Heart left ventricle (tissue), 16 donors: Measurements from ENCODE around the gene GRAP. TPM values are rescaled to one million over a fixed set of nuclear protein-coding genes. Genes with fewer than 3 reads are reported as not detected.
"Not testable (repeated sequence)": the region's sequence is repeated elsewhere in the genome, so short reads cannot be mapped to it uniquely, and the experiment has no call there.

ENCODE experiments used
- ATAC-seq, 4 donors: fragments of 200-7000 bp; cut with Tn5 transposase; one replicate each; pipeline ENCODE4 v1.9.1; 2020 to 2022; ENCODE audit warnings: moderate library complexity in 4 of 4, mild to moderate bottlenecking in 3 of 4, moderate number of reproducible peaks in 1 of 4
- DNase-seq, 5 donors: peaks; one replicate each; pipeline ENCODE4 v3.0.0-alpha.2; 2020
- H3K27ac ChIP-seq, 12 donors: fragments of 200-600 bp; sonication (generic) in 4 of 12; one replicate each; pipeline versions ENCODE4 v1.5.0 to v1.8.0; 2016 to 2022; ENCODE audit warnings: mild to moderate bottlenecking in 2 of 12
- H3K27me3 ChIP-seq, 9 donors: fragments of 200-600 bp; sonication (generic) in 2 of 9; one replicate each; pipeline versions ENCODE4 v1.5.1 to v1.8.0; 2016 to 2022; ENCODE audit warnings: mild to moderate bottlenecking in 3 of 9
- H3K36me3 ChIP-seq, 9 donors: fragments of 200-600 bp; sonication (generic) in 2 of 9; one replicate each; pipeline versions ENCODE4 v1.5.0 to v1.8.0; 2018 to 2022; ENCODE audit warnings: mild to moderate bottlenecking in 2 of 9
- H3K4me1 ChIP-seq, 12 donors: fragments of 200-600 bp; sonication (generic) in 4 of 12; one replicate each; pipeline versions ENCODE4 v1.5.0 to v1.8.0; 2016 to 2022; ENCODE audit warnings: mild to moderate bottlenecking in 3 of 12
- H3K4me3 ChIP-seq, 12 donors: fragments of 200-600 bp; sonication (generic) in 4 of 12; one replicate each; pipeline versions ENCODE4 v1.5.0 to v1.8.0; 2017 to 2022; ENCODE audit warnings: mild to moderate bottlenecking in 9 of 12, moderate library complexity in 4 of 12
- H3K9me3 ChIP-seq, 12 donors: fragments of 200-600 bp; sonication (generic) in 4 of 12; one replicate each; pipeline versions ENCODE4 v1.5.0 to v1.8.0; 2016 to 2022; ENCODE audit warnings: mild to moderate bottlenecking in 1 of 12
- POLR2A ChIP-seq, 2 donors: fragments of 450-650 bp; IDR thresholded peaks; one replicate each; pipeline ENCODE4 v1.6.1; 2017; ENCODE audit warnings: antibody characterized with exemption in 2 of 2, mild to moderate bottlenecking in 2 of 2, moderate library complexity in 2 of 2
- WGBS, 4 donors: extraction: QIAGEN DNeasy Blood & Tissue Kit in 2 of 4; methylation state at CpG; one replicate each; pipeline versions ENCODE4 v1.1.5 to v1.1.7; 2013 to 2018; 5-methylcytosine and 5-hydroxymethylcytosine counted together
- intact Hi-C, 10 donors: fragments of 100-400 bp; cut with DNase I; formaldehyde crosslinking; loops; one replicate each; pipeline versions ENCODE4 v1.11.1 to v1.14.2; 2022
- polyA plus RNA-seq, 2 donors: library from polyadenylated mRNA; stranded (reverse); fragments of 200-250 nt; gene quantifications; one replicate each; pipeline ENCODE4 v1.2.3, GENCODE V29; 2013
- total RNA-seq, 9 donors: library from RNA; depleted of rRNA in 2 of 9; stranded (reverse); fragments of >200 nt in 2 of 9; fragmentation: NEBNext Ultra II Directional in 3 of 9; extraction: Animal tissue kit (Norgen Biotek cat#: 25700) in 3 of 9; gene quantifications; one replicate each; pipeline versions ENCODE4 v1.1.0 to v1.2.4, GENCODE V29; 2016 to 2023
- TF ChIP-seq, protein P1 (sequence below), 12 donors: fragments of 200-600 bp; sonication (generic) in 4 of 12; IDR thresholded peaks; one replicate each; pipeline versions ENCODE4 v1.5.0 to v1.8.0; 2018 to 2022; ENCODE audit warnings: antibody characterized with exemption in 12 of 12, mild to moderate bottlenecking in 5 of 12
- donor health status: ischemic (EF 13 %, LVEDD 7.1; RV severe dilation, severe dysfunction).
- donor health status: healthy with polysubstance abuse.
- donor health status: DM: no; HTN: yes; CAD: no.
- donor health status: DM: no; HTN: no; CAD: no.
- donor health status: ischemic (EF 25% LVEDD 6.9; RV normal size, moderate dysfunction).
- donor health status: ischemic (EF 25% LVEDD 5.7; RV mildly dilated, moderate dysfunction).
- donor health status: healthy.
- donor health status: DM: yes; HTN: yes; CAD: no.
- donor health status: ischemic (EF 35%, LVEDD 5.7; RV mildly dilated, moderate dysfunction).
- donor health status: nonischemic (EF 11% LVEDD 7.7; RV severe dilation, severe dysfunction).
- donor health status: DM: yes; HTN: yes; CAD: no.
- donor health status: PGD.
- donor health status: ischemic (EF 29% LVEDD 5.4; RV normal size, mild dysfunction).
- donor health status: nonischemic (EF 23%, LVEDD 6.1; RV moderate dilation, normal function).

GRAP gene
- total and polyA plus RNA-seq, 11 donors = 1.1 to 6.3 (median 2.1) TPM

DNA sequence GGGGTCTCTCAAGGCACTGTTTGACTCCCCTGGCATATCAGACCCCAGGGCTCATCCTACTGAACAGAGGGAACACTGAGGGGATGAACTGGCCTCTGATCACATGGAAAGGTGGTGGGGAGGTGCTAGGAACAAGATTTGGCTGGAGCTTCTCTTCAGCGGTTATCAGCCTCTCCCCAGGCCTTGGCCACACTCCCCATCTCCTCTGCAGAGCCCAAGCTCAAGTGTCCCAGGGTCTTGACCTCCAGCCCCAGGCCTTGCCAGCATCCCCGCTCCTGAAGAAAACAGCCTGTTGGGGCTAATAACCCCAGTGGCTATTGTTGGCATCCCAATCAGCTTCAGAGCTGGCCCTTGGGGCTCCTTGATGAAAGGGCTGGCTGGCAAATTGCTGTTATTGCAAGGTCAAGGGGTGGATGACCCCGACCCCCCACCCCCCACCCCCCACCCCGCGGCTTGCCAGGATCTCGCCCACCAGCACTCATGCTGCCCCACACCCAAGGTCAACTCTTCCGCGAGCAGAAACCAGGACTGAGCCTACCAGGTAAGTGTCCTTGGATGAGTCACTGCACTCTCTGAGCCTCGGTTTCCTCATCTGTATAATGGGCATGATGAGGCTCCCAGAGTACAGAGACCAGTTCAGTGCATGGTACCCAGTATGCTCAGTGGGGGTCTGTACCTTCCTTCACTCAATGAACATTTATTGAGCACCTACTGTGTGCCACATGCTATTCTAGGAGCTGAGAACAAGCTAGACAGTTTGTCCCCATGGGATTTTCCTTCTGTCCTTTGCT is 23.4 kb downstream of the GRAP start:
- Histone ChIP-seq H3K27me3 (no peaks in the 10 kb centered on the region), H3K4me1 (no peaks in the 10 kb centered on the region), H3K4me3 (no peak overlapping the region), H3K36me3 (no peaks in the 10 kb centered on the region), H3K9me3 (no peaks in the 10 kb centered on the region), H3K27ac (no peak overlapping the region)
- no peak for ATAC-seq
- DNase-seq = peak in 2 of 5 donors; percentile 5 to 9
- intact Hi-C loops = loop anchor here in 1 of 10 donors (5.0 kb wide), 1 partner anchor 56 kb away; no protein-coding TSS in a partner anchor
- TF ChIP-seq, protein P1, sequence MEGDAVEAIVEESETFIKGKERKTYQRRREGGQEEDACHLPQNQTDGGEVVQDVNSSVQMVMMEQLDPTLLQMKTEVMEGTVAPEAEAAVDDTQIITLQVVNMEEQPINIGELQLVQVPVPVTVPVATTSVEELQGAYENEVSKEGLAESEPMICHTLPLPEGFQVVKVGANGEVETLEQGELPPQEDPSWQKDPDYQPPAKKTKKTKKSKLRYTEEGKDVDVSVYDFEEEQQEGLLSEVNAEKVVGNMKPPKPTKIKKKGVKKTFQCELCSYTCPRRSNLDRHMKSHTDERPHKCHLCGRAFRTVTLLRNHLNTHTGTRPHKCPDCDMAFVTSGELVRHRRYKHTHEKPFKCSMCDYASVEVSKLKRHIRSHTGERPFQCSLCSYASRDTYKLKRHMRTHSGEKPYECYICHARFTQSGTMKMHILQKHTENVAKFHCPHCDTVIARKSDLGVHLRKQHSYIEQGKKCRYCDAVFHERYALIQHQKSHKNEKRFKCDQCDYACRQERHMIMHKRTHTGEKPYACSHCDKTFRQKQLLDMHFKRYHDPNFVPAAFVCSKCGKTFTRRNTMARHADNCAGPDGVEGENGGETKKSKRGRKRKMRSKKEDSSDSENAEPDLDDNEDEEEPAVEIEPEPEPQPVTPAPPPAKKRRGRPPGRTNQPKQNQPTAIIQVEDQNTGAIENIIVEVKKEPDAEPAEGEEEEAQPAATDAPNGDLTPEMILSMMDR (IDR thresholded peaks at IDR 0.05) = no peak
- no peak for TF ChIP-seq POLR2A (IDR thresholded peaks at IDR 0.05)
- 82 to 93% (median 88%) methylated on average over 5 to 9 of the region's 9 CpGs for WGBS, 4 donors

GRCh38 chr17:19022747-19023146 is 24.0 kb downstream of the GRAP start:
- H3K27me3 ChIP-seq = no peaks in the 10 kb centered on the region
- H3K27ac ChIP-seq = no peak overlapping the region
- no peaks in the 10 kb centered on the region for H3K9me3 ChIP-seq
- ATAC-seq = no peak
- 80 to 93% (median 84%) methylated on average over 5 to 6 of the region's 6 CpGs for WGBS, 4 donors
- H3K4me3 ChIP-seq = no peak overlapping the region
- H3K4me1 ChIP-seq = no peaks in the 10 kb centered on the region
- TF ChIP-seq, protein P1 (IDR thresholded peaks at IDR 0.05) = no peak
- TF ChIP-seq POLR2A (IDR thresholded peaks at IDR 0.05) = no peak
- peak in 3 of 5 donors; percentile 13 to 46 (median 18) for DNase-seq
- no peaks in the 10 kb centered on the region for H3K36me3 ChIP-seq
- intact Hi-C loops = loop anchor here in 1 of 10 donors (5.0 kb wide), 1 partner anchor 55 kb away; no protein-coding TSS in a partner anchor

- WGBS, 4 donors = 87 to 97% (median 94%) methylated on average over 4 to 5 of the region's 5 CpGs
- Histone ChIP-seq H3K27me3 (no peaks in the 10 kb centered on the region), H3K36me3 (no peaks in the 10 kb centered on the region), H3K4me1 (no peaks in the 10 kb centered on the region), H3K27ac (no peak overlapping the region), H3K4me3 (no peak overlapping the region), H3K9me3 (no peaks in the 10 kb centered on the region)
- DNase-seq = peak in 2 of 5 donors; percentile 7 to 48
- ATAC-seq = no peak
- TF ChIP-seq, protein P1 (IDR thresholded peaks at IDR 0.05) = no peak
- no peak for TF ChIP-seq POLR2A (IDR thresholded peaks at IDR 0.05)
- intact Hi-C loops = loop anchor here in 1 of 10 donors (5.0 kb wide), 1 partner anchor 55 kb away; no protein-coding TSS in a partner anchor
Measured at GRCh38 chr17:19022128-19022527, 24.6 kb downstream of the GRAP start.

- intact Hi-C loops = loop anchor here in 1 of 10 donors (5.0 kb wide), 1 partner anchor 54 kb away; no protein-coding TSS in a partner anchor
- Histone ChIP-seq H3K27me3 (no peaks in the 10 kb centered on the region), H3K27ac (no peak overlapping the region), H3K9me3 (no peaks in the 10 kb centered on the region), H3K4me1 (no peaks in the 10 kb centered on the region), H3K36me3 (no peaks in the 10 kb centered on the region), H3K4me3 (no peak overlapping the region)
- 94 to 99% (median 96%) methylated on average over 16 to 24 of the region's 24 CpGs for WGBS, 4 donors
- ATAC-seq (no peak), DNase-seq (peak in 3 of 5 donors; percentile 21 to 55 (median 24))
- TF ChIP-seq POLR2A (IDR thresholded peaks at IDR 0.05) = no peak
- TF ChIP-seq, protein P1 (IDR thresholded peaks at IDR 0.05) = no peak
Measured at GRCh38 chr17:19021622-19022083, 25.1 kb downstream of the GRAP start.

DNA sequence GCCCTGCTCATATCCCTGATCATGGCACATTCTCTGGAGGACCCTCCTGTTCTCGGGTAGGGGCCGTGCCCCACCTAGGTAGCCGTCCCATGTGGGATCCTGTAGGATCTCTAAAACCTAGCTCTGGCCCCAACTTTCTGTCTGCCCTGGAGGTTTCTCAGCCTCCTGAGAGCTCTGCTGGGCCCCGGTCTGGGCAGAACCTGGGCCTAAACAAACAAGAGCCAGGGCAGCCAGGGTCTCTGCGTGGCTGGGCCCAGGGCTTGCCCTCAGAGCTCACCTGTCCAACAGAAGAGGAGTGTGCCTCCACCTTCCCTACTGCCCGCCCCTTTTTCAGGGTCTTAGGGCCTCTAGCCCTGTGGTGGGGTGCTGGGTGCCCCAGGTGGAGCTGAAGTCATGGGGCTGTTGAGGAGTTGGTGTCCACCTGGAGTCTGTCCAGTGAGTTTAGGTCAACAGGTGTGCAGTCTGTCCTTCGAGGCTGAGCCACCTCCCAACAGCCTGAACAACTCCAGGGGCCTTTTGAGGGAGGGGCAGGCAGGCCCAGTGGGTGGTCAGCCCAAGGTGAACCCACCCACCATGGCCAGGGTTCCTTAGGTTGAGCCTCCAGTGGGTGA is 25.6 kb downstream of the GRAP start:
- not testable (repeated sequence) for H3K4me1 ChIP-seq, H3K4me3 ChIP-seq, H3K36me3 ChIP-seq, H3K27me3 ChIP-seq, H3K9me3 ChIP-seq, ATAC-seq, H3K27ac ChIP-seq
- intact Hi-C loops = loop anchor here in 1 of 10 donors (5.0 kb wide), 1 partner anchor 54 kb away; no protein-coding TSS in a partner anchor
- DNase-seq = peak in 2 of 5 donors; percentile 9 to 54
- 93 to 97% (median 95%) methylated on average over 6 to 7 of the region's 7 CpGs for WGBS, 4 donors
